Retinal pigment epithelial cell (primary cell): ENCODE measurements around the gene MPIG6B.

ENCODE experiments used
- DNase-seq: peaks from one replicate; pipeline ENCODE4 v3.0.0-alpha.2; 2010; ENCODE audit warnings: low read depth
- H3K4me3 ChIP-seq: 2 replicates; pipeline ENCODE4 v1.5.1; 2011; ENCODE audit warnings: mild to moderate bottlenecking, low read length, control low read depth, moderate library complexity
- TF ChIP-seq, protein P1 (sequence below): conservative IDR thresholded peaks from 2 replicates; pipeline ENCODE4 v1.5.1; 2011; ENCODE audit warnings: low read depth, low read length, control low read depth, inconsistent platforms

MPIG6B gene

DNA sequence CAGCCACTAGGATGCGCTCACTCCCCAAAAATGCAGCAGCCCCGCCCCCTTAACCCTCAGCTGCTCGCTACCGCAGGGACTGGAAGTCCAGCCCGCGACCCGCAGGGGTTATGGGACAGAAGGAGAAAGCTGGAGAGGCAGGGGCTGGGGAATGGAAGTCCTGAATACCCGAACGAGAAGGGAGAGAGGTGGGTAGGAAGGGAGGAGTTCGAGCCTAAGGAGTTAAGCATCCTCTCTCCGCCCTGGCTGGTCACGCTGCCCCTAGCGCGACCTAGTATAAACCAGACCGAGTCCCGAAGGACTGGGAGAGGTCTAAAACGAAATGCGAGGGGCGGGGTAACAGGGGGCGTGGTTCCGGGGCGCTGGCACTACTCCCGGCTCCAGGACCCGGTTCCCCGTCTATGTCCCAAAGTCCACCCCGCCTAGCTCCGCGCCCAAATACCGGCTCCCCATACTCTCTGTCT, 6.4 kb downstream of the MPIG6B start:
- DNase-seq, result no peak
- peak overlapping the region; percentile 72 for H3K4me3 ChIP-seq
- TF ChIP-seq, protein P1, sequence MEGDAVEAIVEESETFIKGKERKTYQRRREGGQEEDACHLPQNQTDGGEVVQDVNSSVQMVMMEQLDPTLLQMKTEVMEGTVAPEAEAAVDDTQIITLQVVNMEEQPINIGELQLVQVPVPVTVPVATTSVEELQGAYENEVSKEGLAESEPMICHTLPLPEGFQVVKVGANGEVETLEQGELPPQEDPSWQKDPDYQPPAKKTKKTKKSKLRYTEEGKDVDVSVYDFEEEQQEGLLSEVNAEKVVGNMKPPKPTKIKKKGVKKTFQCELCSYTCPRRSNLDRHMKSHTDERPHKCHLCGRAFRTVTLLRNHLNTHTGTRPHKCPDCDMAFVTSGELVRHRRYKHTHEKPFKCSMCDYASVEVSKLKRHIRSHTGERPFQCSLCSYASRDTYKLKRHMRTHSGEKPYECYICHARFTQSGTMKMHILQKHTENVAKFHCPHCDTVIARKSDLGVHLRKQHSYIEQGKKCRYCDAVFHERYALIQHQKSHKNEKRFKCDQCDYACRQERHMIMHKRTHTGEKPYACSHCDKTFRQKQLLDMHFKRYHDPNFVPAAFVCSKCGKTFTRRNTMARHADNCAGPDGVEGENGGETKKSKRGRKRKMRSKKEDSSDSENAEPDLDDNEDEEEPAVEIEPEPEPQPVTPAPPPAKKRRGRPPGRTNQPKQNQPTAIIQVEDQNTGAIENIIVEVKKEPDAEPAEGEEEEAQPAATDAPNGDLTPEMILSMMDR, result no peak

DNA sequence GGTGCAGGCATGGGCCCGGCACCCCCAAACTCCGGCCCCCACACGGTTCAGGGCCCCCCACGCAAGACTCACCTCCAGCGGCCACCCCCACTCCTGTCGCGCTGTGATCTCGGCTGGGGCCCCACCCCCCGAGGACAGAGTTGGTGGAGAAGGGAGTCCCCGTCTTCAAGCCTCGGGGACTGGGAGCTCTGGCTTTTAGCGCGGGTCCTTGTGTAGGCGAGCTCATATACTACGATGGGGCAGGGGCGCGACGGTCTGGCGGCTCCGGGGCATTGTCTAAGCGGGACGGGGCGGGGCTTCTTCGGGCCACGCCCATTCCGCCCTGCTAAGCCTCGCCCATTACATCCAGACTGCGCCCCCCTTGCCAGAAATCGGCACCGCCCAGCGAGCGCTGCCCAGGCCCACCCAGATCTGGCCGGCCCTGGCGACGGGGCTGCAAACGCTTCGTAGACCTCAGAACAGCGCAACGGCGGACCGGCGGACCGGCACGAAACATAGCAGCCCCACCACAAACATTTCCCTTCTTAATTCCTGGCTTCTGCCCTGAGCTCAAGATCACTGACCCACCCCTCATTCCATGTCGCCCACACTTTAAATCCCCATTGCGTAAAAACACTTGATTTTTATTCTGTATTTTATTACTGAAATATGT, 6.9 kb downstream of the MPIG6B start:
- no peak for DNase-seq
- TF ChIP-seq, protein P1, result no peak
- peak overlapping the region; percentile 72 for H3K4me3 ChIP-seq

DNA sequence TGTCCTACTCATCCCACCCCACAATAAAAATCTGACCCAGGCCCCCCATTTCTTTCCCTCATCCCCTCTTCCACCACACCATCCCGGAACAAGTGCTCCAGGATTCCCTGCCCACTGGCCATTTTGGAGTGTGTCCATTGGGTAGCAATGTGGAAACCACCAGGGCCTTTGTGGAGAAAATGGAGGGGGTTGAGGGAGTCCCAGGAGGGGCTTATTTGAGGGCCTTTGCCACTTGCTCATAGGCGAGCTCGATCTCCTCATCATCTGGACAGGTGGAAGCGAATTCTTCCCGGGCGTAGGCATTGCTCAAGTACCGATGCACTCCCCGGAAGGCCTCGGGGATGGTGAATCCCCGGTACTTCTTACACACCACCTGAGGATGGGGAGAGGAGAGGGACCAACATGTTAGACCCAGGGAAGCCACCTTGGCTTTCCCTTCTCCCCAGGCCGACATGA, 7.5 kb downstream of the MPIG6B start:
- TF ChIP-seq, protein P1, result no peak
- DNase-seq, result no peak
- H3K4me3 ChIP-seq, result peak overlapping the region; percentile 72

DNA sequence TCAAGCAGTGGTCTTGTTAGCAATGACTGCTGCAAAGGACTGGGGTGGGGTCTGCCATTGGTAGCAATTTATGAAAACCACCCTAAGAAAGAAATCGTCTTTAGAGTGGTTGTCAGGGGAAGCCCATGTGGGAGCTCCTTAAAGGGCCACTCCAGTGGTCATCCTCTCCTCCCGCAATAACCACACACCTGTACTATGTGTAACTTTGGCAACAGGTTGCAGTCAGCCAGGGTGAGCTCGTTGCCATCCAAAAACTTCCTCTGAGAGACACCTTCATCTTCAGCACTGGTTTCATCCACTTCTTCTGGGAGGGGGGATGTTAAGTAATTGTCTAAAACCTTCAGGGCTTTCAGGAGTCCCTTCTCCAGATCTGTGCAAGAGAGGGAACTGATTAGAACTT, 8.9 kb downstream of the MPIG6B start:
- DNase-seq, result no peak
- TF ChIP-seq, protein P1, result no peak
- H3K4me3 ChIP-seq, result no peak overlapping the region

DNA sequence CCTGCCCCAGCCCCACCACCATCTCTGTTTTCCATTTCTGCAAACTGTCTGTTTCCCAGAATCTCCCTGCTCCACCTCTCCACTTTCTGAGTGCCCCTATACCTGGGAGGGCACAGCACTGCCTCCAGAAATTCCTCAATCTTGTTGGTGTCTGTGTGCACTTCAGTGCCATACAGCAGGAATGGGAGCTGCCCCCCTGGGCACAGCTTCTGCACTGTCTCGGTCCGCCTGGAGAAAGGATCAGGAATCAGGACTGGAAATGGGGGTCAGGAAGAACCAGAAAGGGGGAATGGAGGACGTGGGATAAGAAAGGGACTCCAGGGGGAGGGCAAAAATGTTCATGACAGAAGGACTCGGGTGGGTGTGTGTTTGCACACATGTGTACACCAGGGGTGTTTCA, 10.6 kb downstream of the MPIG6B start:
- TF ChIP-seq, protein P1, result no peak
- DNase-seq, result no peak
- H3K4me3 ChIP-seq, result peak overlapping the region; percentile 81

DNA sequence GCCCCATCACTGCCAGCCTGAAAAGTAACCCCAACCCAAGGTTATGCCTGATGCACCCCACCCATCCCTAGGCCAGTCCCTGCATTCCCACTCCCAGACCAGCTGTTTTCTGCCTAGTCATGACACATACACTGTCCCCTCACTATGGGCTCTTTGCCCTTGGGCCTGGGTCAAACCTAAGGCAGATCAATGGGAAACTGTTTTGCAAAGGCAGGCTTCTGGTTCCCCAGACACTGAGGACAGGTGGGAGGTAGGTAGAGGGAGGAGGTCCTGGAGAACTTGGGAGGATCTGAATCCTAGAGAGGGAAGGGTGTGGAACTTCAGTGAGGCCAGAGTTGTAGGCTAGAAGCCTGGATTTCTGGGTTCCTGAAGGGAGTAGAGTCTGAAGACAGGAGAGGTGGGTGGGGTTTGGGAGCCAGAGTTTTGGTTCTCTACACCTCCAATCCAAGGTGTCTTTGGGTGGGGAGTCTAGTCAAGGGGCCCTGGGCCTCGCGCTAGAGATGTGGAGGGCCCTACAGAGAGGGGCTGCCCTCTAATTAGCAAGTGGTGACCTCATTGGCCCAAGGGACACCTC, 11.2 kb downstream of the MPIG6B start:
- no peak for DNase-seq
- TF ChIP-seq, protein P1, result no peak
- peak overlapping the region; percentile 81 for H3K4me3 ChIP-seq

DNA sequence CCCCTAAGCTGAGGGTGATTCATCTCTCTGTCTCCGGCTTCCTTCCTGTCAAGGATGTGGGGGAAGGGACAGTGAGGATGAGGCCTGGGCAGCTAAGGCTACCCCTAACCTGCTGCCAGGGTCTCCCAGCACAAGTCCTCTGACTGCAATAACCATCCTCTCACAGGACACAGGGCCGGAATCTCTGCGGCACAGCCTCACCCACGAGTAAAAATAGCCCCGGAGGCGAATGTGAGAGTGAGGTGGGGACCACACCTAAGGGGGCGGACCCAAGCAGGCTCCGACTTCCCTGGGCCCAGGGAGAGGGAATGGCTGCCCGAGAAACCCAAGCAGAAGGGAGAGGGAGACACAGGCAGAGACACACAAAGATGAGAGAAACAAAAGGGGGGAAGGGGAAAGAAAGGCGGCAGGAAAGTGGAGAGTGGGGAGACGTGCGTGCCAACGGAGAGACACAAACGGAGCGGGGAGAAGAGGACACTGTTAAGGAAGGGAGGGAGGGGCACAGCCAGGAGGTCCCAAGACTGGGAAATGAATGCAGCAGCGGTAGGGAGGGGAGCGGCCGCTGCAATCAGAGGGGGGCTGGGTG, 11.7 kb downstream of the MPIG6B start:
- peak overlapping the region; percentile 81 for H3K4me3 ChIP-seq
- TF ChIP-seq, protein P1, result no peak
- DNase-seq, result no peak
